CD14-positive monocyte (primary cell): ENCODE results near the gene OR2AG2. TPM values are rescaled to one million over a fixed set of nuclear protein-coding genes. Genes with fewer than 3 reads are reported as not detected.
A peak's percentile ranks its signal among the peaks of the same experiment; 100 is the strongest.

ENCODE experiments used
- DNase-seq, 3 donors: peaks; one replicate each; pipeline ENCODE4 v3.0.0-alpha.2; 2011 to 2022
- H2AFZ ChIP-seq: 2 replicates; pipeline ENCODE4 v1.6.0; 2012; ENCODE audit warnings: mild to moderate bottlenecking, low read depth, low read length, inconsistent platforms; ENCODE audit not compliant: insufficient read depth, poor library complexity, severe bottlenecking
- H3K27ac ChIP-seq, 2 donors: 1 replicate in 1 of 2; 2 replicates in 1 of 2; pipeline ENCODE4 v1.5.1; 2012 to 2013; ENCODE audit warnings: low read length in 2 of 2, control low read depth in 1 of 2, inconsistent platforms in 1 of 2, low read depth in 1 of 2, mild to moderate bottlenecking in 1 of 2
- H3K27me3 ChIP-seq, 2 donors: one replicate each; pipeline versions ENCODE4 v1.6.0 to v1.6.1; 2011 to 2013; ENCODE audit warnings: low read length in 2 of 2; ENCODE audit not compliant: control insufficient read depth in 2 of 2, insufficient read depth in 2 of 2
- H3K36me3 ChIP-seq, 2 donors: replicated peaks in 1 of 2; 1 replicate in 1 of 2; 2 replicates in 1 of 2; pipeline versions ENCODE4 v1.5.1 to v1.6.1; 2012 to 2013; ENCODE audit warnings: low read length in 2 of 2, control low read depth in 1 of 2, inconsistent platforms in 1 of 2, mild to moderate bottlenecking in 1 of 2; ENCODE audit not compliant: insufficient read depth in 2 of 2, control insufficient read depth in 1 of 2
- H3K4me1 ChIP-seq, 2 donors: 1 replicate in 1 of 2; 2 replicates in 1 of 2; pipeline versions ENCODE4 v1.5.1 to v1.6.1; 2012 to 2013; ENCODE audit warnings: low read length in 2 of 2, control low read depth in 1 of 2, inconsistent platforms in 1 of 2, mild to moderate bottlenecking in 1 of 2, moderate library complexity in 1 of 2; ENCODE audit not compliant: insufficient read depth in 2 of 2, control insufficient read depth in 1 of 2
- H3K4me2 ChIP-seq: replicated peaks from 2 replicates; pipeline ENCODE3; 2012; ENCODE audit warnings: low read length, moderate library complexity, mild to moderate bottlenecking; ENCODE audit not compliant: poor library complexity, severe bottlenecking; ENCODE audit errors: extremely low read depth
- H3K4me3 ChIP-seq, 3 experiments: fragments of 200-600 bp in 1 of 3; sonication (generic) in 1 of 3; replicated peaks in 1 of 3; 1 replicate in 2 of 3; 2 replicates in 1 of 3; pipeline ENCODE4 v1.5.1; 2011 to 2013; ENCODE audit warnings: low read length in 3 of 3, mild to moderate bottlenecking in 3 of 3, control low read depth in 2 of 3, low read depth in 2 of 3, inconsistent platforms in 1 of 3, moderate library complexity in 1 of 3
- H3K79me2 ChIP-seq: 2 replicates; pipeline ENCODE4 v1.6.0; 2012; ENCODE audit warnings: mild to moderate bottlenecking, control low read depth, inconsistent platforms, low read length, moderate library complexity; ENCODE audit not compliant: insufficient read depth
- H3K9ac ChIP-seq: 2 replicates; pipeline ENCODE4 v1.6.0; 2017; ENCODE audit warnings: low read length, mild to moderate bottlenecking; ENCODE audit not compliant: insufficient read depth, poor library complexity, severe bottlenecking
- H3K9me3 ChIP-seq, 2 donors: replicated peaks in 1 of 2; 1 replicate in 1 of 2; 2 replicates in 1 of 2; pipeline versions ENCODE4 v1.5.1 to v1.6.1; 2012 to 2013; ENCODE audit warnings: low read length in 2 of 2, control low read depth in 1 of 2; ENCODE audit not compliant: control insufficient read depth in 1 of 2, insufficient read depth in 1 of 2
- H4K20me1 ChIP-seq: 2 replicates; pipeline ENCODE4 v1.6.0; 2012; ENCODE audit warnings: mild to moderate bottlenecking, low read length, control low read depth, moderate library complexity; ENCODE audit not compliant: insufficient read depth
- H3K27ac Mint-ChIP-seq, 7 donors: one replicate each; pipeline ENCODE4 v1.8.0; 2020; ENCODE audit warnings: mild to moderate bottlenecking in 7 of 7, mixed read lengths in 7 of 7, moderate library complexity in 6 of 7, inconsistent platforms in 2 of 7
- H3K27me3 Mint-ChIP-seq, 3 donors: one replicate each; pipeline ENCODE4 v1.8.0; 2021 to 2022; ENCODE audit warnings: low read depth in 3 of 3, mild to moderate bottlenecking in 3 of 3, mixed read lengths in 3 of 3, moderate library complexity in 3 of 3, inconsistent platforms in 1 of 3
- H3K36me3 Mint-ChIP-seq, 2 donors: one replicate each; pipeline ENCODE4 v1.8.0; 2020; ENCODE audit warnings: mixed read lengths in 2 of 2, inconsistent platforms in 1 of 2, mild to moderate bottlenecking in 1 of 2
- H3K4me1 Mint-ChIP-seq: one replicate; pipeline ENCODE4 v1.8.0; 2020; ENCODE audit warnings: mild to moderate bottlenecking, mixed read lengths
- H3K4me3 Mint-ChIP-seq, 2 donors: one replicate each; pipeline ENCODE4 v1.8.0; 2020; ENCODE audit warnings: mild to moderate bottlenecking in 2 of 2, mixed read lengths in 2 of 2, moderate library complexity in 1 of 2
- H3K9me3 Mint-ChIP-seq, 7 donors: one replicate each; pipeline ENCODE4 v1.8.0; 2020 to 2022; ENCODE audit warnings: mixed read lengths in 7 of 7, mild to moderate bottlenecking in 6 of 7, moderate library complexity in 6 of 7, inconsistent platforms in 2 of 7
- WGBS: methylation state at CpG from one replicate; pipeline ENCODE4 v1.1.5; 2013; ENCODE audit warnings: missing lambda C conversion rate; ENCODE audit not compliant: insufficient coverage; 5-methylcytosine and 5-hydroxymethylcytosine counted together
- intact Hi-C, 2 donors: fragments of 100-400 bp; cut with micrococcal nuclease; formaldehyde crosslinking; loops; one replicate each; pipeline versions ENCODE4 v1.15.0 to v1.15.1; 2023
- polyA plus RNA-seq, 3 donors: library from polyadenylated mRNA; depleted of rRNA in 1 of 3; unstranded in 2 of 3; stranded (reverse) in 1 of 3; fragments of 300-500 nt in 2 of 3; fragments of >200 nt in 1 of 3; fragmentation: Illumina TruSeq in 2 of 3; gene quantifications; 1 replicate in 2 of 3; 2 replicates in 1 of 3; pipeline ENCODE4 v1.2.3, GENCODE V29; 2012 to 2021
- TF ChIP-seq, protein P1 (sequence below): fragments of 200-600 bp; IDR thresholded peaks from one replicate; pipeline ENCODE4 v1.8.0; 2022; ENCODE audit warnings: antibody characterized with exemption, mild to moderate bottlenecking

OR2AG2 gene
- polyA plus RNA-seq, 3 donors = not detected

DNA sequence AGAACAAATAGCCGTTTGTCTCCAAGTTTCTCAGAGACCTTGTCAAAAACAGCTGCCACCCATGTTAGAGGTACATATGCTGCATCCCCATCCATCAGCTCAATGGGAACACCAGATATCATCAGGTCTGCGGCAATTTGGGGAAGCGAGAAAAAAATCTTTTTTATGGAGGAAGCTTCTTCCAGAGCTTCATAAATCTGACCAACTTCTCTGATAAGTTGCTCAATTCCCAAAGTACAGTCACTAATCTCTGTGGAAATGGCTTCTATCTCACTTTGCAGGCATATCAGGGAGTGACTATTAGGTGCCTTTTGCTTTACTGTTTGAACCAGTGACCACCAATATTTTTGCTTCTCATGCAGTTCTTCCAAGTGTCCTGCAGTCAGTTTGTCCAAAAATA is 54.4 kb downstream of the OR2AG2 start:
- H3K9me3 Mint-ChIP-seq = peaks cover under 1 to 14% (median 4%) of the 10 kb centered on the region in 7 donors
- H3K36me3 Mint-ChIP-seq = peaks cover 22 to 24% of the 10 kb centered on the region in 2 donors
- Histone ChIP-seq H3K79me2 (no peaks in the 10 kb centered on the region), H2AFZ (no peak overlapping the region), H3K4me2 (no peak overlapping the region), H3K4me3 (no peak overlapping the region), H3K36me3 (peaks cover 3 to 27% of the 10 kb centered on the region in 2 donors), H3K9ac (no peak overlapping the region), H4K20me1 (peaks cover 36% of the 10 kb centered on the region), H3K27me3 (no peaks in the 10 kb centered on the region), H3K27ac (no peak overlapping the region), H3K4me1 (peaks cover 6 to 7% of the 10 kb centered on the region in 2 donors), H3K9me3 (no peaks in the 10 kb centered on the region)
- H3K27ac Mint-ChIP-seq = peak overlapping the region in 1 of 7 donors; percentile 74
- H3K27me3 Mint-ChIP-seq = peaks cover 0 to 3% (median 1%) of the 10 kb centered on the region in 3 donors
- H3K4me3 Mint-ChIP-seq = no peak overlapping the region
- peak in 1 of 3 donors; percentile 19 for DNase-seq
- H3K4me1 Mint-ChIP-seq = peaks cover 26% of the 10 kb centered on the region
- TF ChIP-seq, protein P1, sequence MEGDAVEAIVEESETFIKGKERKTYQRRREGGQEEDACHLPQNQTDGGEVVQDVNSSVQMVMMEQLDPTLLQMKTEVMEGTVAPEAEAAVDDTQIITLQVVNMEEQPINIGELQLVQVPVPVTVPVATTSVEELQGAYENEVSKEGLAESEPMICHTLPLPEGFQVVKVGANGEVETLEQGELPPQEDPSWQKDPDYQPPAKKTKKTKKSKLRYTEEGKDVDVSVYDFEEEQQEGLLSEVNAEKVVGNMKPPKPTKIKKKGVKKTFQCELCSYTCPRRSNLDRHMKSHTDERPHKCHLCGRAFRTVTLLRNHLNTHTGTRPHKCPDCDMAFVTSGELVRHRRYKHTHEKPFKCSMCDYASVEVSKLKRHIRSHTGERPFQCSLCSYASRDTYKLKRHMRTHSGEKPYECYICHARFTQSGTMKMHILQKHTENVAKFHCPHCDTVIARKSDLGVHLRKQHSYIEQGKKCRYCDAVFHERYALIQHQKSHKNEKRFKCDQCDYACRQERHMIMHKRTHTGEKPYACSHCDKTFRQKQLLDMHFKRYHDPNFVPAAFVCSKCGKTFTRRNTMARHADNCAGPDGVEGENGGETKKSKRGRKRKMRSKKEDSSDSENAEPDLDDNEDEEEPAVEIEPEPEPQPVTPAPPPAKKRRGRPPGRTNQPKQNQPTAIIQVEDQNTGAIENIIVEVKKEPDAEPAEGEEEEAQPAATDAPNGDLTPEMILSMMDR = no peak
- intact Hi-C loops = no loop called here
- 100% methylated on average over 1 of the region's 3 CpGs for WGBS

Other genes starting within 250 kb of the OR2AG2 start
- 10 to 100 TPM in 2 of 3 donors, 1 to 10 TPM in 1; 7.2 to 14.1 (median 11.9) TPM for gene RRP8, start 168.4 kb downstream of the OR2AG2 start, polyA plus RNA-seq
- 100 to 1,000 TPM; 165 to 271 (median 250) TPM for gene ILK, start 168.2 kb downstream of the OR2AG2 start, polyA plus RNA-seq
- gene TAF10, start 159.8 kb downstream of the OR2AG2 start, polyA plus RNA-seq = 100 to 1,000 TPM; 137 to 233 (median 232) TPM
- gene TPP1, start 152.6 kb downstream of the OR2AG2 start, polyA plus RNA-seq = 100 to 1,000 TPM; 218 to 359 (median 271) TPM
- under 1 TPM; 0.01 to 0.88 (median 0.02) TPM for gene DCHS1, start 116.2 kb downstream of the OR2AG2 start, polyA plus RNA-seq
- 10 to 100 TPM in 2 of 3 donors, 1 to 10 TPM in 1; 8.0 to 14.0 (median 12.8) TPM for gene MRPL17, start 88.6 kb downstream of the OR2AG2 start, polyA plus RNA-seq
- not detected for gene OR2AG1, start 11.0 kb upstream of the OR2AG2 start, polyA plus RNA-seq
- not detected for gene OR6A2, start 27.7 kb upstream of the OR2AG2 start, polyA plus RNA-seq
- gene OR10A5, start 73.7 kb upstream of the OR2AG2 start, polyA plus RNA-seq = not detected
- not detected for gene OR10A2, start 91.1 kb upstream of the OR2AG2 start, polyA plus RNA-seq
- gene OR10A4, start 104.6 kb upstream of the OR2AG2 start, polyA plus RNA-seq = not detected
- gene OR2D2, start 120.5 kb upstream of the OR2AG2 start, polyA plus RNA-seq = not detected
- gene OR2D3, start 149.0 kb upstream of the OR2AG2 start, polyA plus RNA-seq = not detected
- gene ZNF215, start 154.4 kb upstream of the OR2AG2 start, polyA plus RNA-seq = under 1 TPM in 1 of 3 donors, not detected in 2; 0.08 TPM
- not detected for gene ZNF214, start 248.4 kb upstream of the OR2AG2 start, polyA plus RNA-seq
- not detected for gene NLRP14, start 248.5 kb upstream of the OR2AG2 start, polyA plus RNA-seq